MG63 (cell line): Measurements from ENCODE around the gene ATP8B1. TPM values are rescaled to one million over a fixed set of nuclear protein-coding genes. Genes with fewer than 3 reads are reported as not detected.
"Not testable (repeated sequence)": the region's sequence is repeated elsewhere in the genome, so short reads cannot be mapped to it uniquely, and the experiment has no call there.

Experiments
- DNase-seq: peaks from one replicate; pipeline ENCODE4 v3.0.0-alpha.2; 2020
- H3K27me3 ChIP-seq: fragments of 250-450 bp; sonication (Bioruptor Pico); 2 replicates; pipeline ENCODE4 v1.5.1; 2020; ENCODE audit warnings: mild to moderate bottlenecking, moderate library complexity
- H3K36me3 ChIP-seq: fragments of 250-450 bp; sonication (Bioruptor Pico); 2 replicates; pipeline ENCODE4 v1.5.1; 2020; ENCODE audit warnings: mild to moderate bottlenecking, moderate library complexity
- H3K4me3 ChIP-seq: fragments of 250-450 bp; sonication (Bioruptor Pico); 2 replicates; pipeline ENCODE4 v1.5.1; 2020; ENCODE audit warnings: mild to moderate bottlenecking, moderate library complexity
- H3K9me3 ChIP-seq: fragments of 250-450 bp; sonication (Bioruptor Pico); 2 replicates; pipeline ENCODE4 v1.5.1; 2020; ENCODE audit warnings: mild to moderate bottlenecking, moderate library complexity
- total RNA-seq: library from RNA; depleted of rRNA; stranded (reverse); fragments of >200 nt; shearing (Covaris generic); gene quantifications from 2 replicates; pipeline ENCODE4 v1.2.3, GENCODE V29; 2014; ENCODE audit warnings: low replicate concordance

The ATP8B1 gene
- total RNA-seq, 1 experiment from 2014 or later = 61.4 TPM

DNA sequence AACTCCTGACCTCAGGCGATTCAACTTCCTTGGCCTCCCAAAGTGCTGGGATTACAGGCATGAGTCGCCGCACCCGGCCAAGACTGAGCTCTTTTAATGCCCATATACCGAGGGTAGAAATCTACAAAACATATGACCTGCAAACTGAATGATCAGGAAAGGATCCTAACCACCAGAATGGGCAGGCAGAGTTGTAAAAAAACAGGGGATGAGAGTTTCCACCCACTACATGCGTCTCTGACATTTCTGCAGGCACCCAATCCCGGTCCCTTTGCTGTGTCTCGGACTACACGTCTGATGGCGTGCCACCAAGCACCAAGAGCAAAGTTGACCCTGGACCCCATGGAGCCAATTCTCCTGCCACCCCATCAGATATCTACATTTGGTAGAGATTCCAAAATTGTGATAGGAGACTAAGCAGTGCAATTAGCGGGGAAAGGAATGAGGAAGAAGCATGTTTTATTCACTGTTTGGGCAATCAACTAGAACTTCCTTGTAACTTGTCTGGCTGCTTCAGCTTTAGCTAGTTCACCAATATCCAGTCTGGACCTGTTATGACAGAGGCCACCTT is 74.1 kb downstream of the ATP8B1 start:
- no peaks in the 10 kb centered on the region for H3K27me3 ChIP-seq
- no peak overlapping the region for H3K4me3 ChIP-seq
- peak; percentile 60 for DNase-seq
- H3K9me3 ChIP-seq = peaks cover 8% of the 10 kb centered on the region
- H3K36me3 ChIP-seq = peaks cover 58% of the 10 kb centered on the region

DNA sequence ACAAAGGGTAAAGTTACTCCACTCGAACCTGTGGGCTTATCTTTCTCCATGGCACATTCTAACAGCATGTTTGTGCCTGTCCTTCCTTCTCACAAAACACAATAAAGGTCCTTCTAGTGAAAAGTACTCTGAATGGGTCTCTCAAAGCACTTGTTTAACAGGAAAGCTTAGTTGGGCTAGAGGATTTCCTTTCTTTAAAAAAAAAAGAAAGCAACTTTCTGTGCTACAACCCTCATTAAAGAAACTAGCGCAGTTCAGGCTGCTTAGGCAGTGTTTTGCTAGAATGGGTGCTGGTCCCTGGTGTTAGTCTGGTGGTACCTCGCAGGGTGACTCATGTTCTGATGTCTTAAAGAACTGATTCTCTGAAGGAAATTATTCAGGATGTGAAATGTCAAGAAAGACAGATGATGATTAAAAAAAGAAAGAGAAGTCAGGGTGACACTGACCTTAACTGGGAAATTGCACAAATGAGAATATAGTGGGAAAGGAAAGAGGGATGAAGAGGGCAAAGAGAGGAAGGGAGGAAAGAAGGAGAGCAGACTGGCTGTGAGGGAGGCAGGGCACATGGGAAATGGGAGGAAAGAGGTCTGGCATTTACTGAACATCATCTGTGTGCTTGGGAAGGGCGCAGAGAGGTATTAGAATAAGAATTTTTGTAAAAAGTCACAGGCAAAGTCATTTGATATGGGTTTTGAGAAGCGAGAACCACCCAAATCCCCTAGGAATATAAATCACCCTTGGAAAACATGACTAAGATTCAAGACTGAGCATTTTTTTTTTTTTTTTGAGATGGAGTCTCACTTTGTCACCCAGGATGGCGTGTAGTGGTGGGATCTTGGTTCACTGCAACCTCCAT is 74.9 kb downstream of the ATP8B1 start:
- H3K4me3 ChIP-seq = no peak overlapping the region
- no peak for DNase-seq
- H3K36me3 ChIP-seq = peaks cover 58% of the 10 kb centered on the region
- peaks cover 8% of the 10 kb centered on the region for H3K9me3 ChIP-seq
- no peaks in the 10 kb centered on the region for H3K27me3 ChIP-seq

DNA sequence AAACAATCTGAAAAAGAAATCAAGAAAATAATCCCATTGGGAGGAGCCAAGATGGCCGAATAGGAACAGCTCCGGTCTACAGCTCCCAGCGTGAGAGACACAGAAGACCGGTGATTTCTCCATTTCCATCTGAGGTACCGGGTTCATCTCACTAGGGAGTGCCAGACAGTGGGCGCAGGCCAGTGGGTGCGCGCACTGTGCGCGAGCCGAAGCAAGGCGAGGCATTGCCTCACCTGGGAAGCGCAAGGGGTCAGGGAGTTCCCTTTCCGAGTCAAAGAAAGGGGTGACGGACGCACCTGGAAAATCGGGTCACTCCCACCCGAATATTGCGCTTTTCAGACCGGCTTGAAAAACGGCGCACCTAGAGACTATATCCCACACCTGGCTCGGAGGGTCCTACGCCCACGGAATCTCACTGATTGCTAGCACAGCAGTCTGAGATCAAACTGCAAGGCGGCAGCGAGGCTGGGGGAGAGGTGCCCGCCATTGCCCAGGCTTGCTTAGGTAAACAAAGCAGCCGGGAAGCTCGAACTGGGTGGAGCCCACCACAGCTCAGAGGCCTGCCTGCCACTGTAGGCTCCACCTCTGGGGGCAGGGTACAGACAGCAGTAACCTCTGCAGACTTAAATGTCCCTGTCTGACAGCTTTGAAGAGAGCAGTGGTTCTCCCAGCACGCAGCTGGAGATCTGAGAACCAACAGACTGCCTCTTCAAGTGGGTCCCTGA is 83.7 kb downstream of the ATP8B1 start:
- peaks cover 29% of the 10 kb centered on the region for H3K36me3 ChIP-seq
- H3K27me3 ChIP-seq, H3K9me3 ChIP-seq, H3K4me3 ChIP-seq, DNase-seq: not testable (repeated sequence)

DNA sequence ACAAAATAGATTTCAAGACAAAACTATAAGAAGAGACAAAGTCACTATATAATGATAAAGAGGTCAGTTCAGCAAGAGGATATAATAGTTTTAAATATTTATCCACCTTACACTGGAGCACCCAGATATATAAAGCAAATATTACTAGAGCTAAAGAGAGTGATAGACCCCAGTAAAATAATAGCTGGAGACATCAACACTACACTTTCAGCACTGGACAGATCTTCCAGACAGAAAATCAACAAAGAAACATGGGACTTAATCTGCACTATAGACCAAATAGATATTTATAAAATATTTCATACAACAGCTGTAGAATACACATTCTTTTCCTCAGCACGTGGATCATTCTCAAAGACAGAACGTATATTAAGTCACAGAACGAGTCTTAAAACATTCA is 86.6 kb downstream of the ATP8B1 start:
- Histone ChIP-seq H3K9me3 (no peaks in the 10 kb centered on the region), H3K36me3 (peaks cover 33% of the 10 kb centered on the region), H3K4me3 (no peak overlapping the region), H3K27me3 (no peaks in the 10 kb centered on the region)
- DNase-seq = no peak

DNA sequence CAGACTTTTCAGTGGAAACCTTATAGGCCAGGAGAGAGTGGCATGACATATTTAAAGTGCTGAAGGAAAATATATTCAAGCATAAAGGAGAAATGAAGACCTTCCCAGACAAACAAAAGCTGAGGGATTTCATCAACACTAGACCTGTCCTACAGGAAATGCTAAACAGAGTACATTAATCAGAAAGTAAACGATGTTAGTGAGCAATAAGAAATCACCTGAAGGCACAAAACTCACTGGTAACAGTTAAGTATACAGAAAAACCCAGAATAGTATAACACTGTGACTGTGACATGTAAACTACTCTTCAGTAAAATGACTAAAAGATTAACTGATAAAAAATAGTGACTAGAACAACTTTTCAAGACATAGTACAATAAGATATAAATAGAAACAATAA is 87.4 kb downstream of the ATP8B1 start:
- DNase-seq = no peak
- Histone ChIP-seq H3K36me3 (peaks cover 33% of the 10 kb centered on the region), H3K4me3 (no peak overlapping the region), H3K27me3 (no peaks in the 10 kb centered on the region), H3K9me3 (no peaks in the 10 kb centered on the region)

DNA sequence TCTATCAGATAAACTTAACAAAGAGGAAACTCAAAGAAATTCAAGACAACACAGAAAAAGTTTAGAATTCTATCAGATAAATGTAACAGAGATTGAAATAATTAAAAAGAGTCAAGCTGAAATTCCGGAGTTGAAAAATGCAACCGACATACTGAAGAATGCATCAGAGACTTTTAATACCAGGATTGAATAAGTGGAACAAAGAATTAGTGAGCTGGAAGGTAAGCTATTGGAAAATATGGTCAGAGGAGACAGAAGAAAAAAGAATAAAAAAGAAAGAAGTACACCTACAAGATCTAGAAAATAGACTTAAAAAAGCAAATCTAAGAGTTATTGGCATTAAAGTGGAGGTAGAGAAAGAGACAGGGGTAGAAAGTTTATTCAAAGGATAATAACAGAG is 88.0 kb downstream of the ATP8B1 start:
- Histone ChIP-seq H3K4me3 (no peak overlapping the region), H3K27me3 (no peaks in the 10 kb centered on the region), H3K9me3 (no peaks in the 10 kb centered on the region), H3K36me3 (peaks cover 36% of the 10 kb centered on the region)
- DNase-seq = no peak

DNA sequence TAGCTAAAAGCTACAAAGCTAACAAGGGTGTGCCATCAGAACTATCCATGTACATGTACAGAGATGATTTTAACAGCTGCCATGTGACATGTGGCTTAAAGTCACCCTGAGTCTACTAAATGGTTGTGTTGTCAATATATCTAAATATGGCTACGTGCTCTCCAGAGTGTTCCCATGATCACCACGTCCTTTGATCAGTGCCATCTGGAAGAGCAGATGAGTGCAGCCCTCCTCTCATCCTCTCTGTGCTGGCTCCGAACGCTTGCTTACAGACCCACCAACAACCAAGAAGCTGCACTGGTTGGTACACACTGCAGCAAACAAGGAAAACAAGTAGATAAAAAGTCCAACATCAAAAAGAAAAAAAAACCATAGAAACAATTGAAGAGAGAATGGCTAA is 92.9 kb downstream of the ATP8B1 start:
- no peak overlapping the region for H3K4me3 ChIP-seq
- H3K36me3 ChIP-seq = peaks cover 47% of the 10 kb centered on the region
- H3K27me3 ChIP-seq = no peaks in the 10 kb centered on the region
- DNase-seq = no peak
- H3K9me3 ChIP-seq = no peaks in the 10 kb centered on the region

DNA sequence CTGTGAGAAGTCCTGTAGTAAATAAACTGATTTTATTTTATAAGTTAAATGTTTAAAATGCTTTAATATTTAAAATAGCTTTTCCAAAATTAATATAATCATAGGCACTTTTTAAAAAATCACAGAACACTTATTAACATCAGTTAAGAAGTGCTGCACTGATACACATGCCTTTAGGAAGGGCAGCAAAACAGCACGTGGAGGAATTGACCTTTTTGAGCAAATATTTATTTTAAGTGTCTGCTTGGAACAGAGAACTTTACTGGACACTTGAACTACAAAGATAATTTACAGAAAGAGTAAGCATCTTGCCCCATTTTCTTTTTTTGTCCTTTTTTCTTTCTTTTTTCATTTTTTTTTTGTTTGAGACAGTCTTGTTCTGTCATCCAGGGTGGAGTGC is 93.8 kb downstream of the ATP8B1 start:
- DNase-seq = no peak

DNA sequence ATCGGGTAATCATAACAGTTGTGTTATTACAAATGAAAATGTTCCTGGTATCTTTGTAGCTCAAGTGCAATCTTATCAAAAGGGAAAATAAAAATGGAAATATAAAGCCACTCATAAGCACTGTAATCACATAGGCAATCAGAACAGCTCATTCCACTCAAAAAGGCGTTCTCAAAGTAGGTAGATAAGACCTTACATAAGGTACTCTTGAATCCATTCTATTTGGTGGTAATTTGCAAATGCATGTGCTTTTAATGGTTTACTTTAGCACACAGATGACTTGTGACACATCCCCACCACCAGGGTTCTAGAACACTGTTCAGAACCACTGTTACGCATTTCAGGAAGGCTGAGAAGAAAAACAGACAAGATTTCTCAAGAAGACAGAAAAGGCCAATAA is 94.8 kb downstream of the ATP8B1 start:
- Histone ChIP-seq H3K36me3 (peaks cover 50% of the 10 kb centered on the region), H3K4me3 (no peak overlapping the region), H3K9me3 (no peaks in the 10 kb centered on the region), H3K27me3 (no peaks in the 10 kb centered on the region)
- DNase-seq = no peak

More for the DNA sequence above, 93.8 kb downstream of the ATP8B1 start:
- Histone ChIP-seq H3K36me3 (peaks cover 46% of the 10 kb centered on the region), H3K9me3 (no peaks in the 10 kb centered on the region), H3K4me3 (no peak overlapping the region), H3K27me3 (no peaks in the 10 kb centered on the region)

DNA sequence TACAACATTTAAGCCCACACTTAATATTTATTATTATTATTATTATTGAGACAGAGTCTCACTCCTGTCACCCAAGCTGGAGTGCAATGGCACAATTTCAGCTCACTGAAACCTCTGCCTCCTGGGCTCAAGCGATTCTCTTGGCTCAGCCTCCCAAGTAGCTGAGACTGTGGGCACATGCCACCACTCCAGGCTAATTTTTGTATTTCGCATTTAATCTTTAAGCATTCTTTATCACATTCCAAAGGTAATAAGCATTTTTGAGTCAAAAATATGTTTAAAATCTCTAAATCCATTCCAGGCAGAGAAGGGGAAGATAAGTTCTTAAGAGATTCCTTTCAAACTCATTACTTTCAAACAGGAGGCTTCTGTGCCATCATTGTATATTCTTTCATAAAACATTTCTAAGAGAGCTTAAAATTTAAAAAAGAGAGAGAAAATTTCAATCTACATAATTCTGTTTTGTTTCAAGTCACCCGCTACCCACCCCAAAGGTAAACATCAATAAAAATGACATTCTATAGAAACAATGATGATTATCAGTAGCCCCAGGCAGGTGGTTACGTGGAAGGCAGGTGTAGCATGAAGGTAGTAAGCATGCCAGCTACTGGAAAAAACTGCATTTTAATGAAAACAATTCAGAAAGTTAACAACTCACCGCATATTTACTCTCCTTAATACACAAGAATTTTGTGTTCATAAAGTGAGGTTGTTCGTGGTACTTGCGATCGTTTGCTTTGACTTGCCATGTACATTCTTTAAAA is 97.1 kb downstream of the ATP8B1 start:
- H3K36me3 ChIP-seq = peaks cover 66% of the 10 kb centered on the region
- H3K9me3 ChIP-seq = no peaks in the 10 kb centered on the region
- H3K4me3 ChIP-seq = no peak overlapping the region
- no peaks in the 10 kb centered on the region for H3K27me3 ChIP-seq
- DNase-seq = no peak

DNA sequence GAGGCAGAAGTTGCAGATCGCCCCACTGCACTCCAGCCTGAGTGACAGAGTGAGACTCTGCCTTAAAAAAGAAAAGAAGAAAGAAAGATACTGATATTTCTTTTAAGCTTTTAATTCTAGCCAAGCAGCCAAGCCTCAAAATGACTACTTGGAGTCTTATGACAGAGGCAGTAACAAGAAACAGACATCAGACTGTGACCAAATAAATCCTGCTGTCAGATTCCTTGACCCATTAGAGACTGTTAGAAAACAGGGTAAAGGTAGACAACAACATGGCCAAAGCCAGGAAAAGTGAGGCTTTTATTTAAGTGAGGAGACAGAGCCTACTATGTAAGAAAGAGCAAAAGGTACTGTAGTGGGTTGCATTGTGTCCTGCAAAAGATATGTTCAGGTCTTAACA is 98.1 kb downstream of the ATP8B1 start:
- H3K9me3 ChIP-seq = no peaks in the 10 kb centered on the region
- H3K4me3 ChIP-seq = no peak overlapping the region
- no peaks in the 10 kb centered on the region for H3K27me3 ChIP-seq
- peaks cover 73% of the 10 kb centered on the region for H3K36me3 ChIP-seq
- no peak for DNase-seq

DNA sequence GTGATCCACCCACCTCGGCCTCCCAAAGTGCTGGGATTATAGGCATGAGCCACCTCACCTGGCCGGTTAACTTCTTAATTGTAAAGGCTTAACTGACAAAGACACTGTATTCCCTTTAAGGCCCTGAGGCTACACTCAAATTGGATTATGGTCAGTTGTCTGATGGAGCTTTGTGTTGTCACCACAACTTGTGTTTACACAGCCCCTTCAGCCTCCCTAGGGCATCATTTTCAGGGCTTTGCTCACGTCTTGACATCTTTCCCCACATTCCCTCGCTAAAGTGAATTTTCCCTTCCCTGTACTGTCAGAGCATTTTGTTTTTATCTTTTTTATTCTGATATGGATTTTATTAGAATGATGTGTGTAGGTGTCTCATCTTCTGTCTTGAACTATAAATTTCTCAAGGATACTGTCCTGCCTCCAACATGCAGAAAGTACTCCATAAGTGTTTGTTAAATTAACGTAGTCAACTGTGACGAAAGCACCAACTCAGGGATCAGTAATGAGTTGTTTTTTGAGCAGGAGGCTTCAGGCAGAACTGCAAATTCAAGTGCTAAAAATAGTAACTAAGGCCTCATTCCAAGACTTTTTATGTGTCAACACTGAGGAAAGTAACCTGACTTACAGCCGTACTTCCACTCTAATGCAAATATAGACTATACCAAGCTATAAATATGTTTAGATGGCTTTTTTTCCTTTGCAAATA is 104.4 kb downstream of the ATP8B1 start:
- Histone ChIP-seq H3K4me3 (no peak overlapping the region), H3K36me3 (peaks cover 82% of the 10 kb centered on the region)
- DNase-seq = no peak

DNA sequence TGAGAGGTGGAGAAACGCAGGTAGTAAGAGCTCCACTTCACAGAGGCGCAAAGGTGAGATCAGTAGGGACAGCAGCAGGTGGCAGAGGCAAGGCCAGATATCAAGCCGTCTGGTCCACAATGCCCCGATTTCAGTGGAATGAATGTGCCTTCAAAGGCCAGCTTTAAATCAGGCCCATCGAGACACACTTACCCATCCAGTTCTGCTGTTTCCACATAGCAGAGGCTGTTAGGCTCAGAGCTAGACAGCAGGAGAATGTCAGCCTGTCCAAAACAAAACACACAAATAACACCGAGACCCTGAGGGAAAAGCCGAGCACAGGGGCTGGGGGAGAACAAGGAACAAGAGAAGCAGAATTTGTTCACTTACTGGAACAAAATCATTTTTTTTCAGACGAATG is 105.7 kb downstream of the ATP8B1 start:
- H3K9me3 ChIP-seq = no peaks in the 10 kb centered on the region
- peaks cover 88% of the 10 kb centered on the region for H3K36me3 ChIP-seq
- H3K27me3 ChIP-seq = no peaks in the 10 kb centered on the region
- H3K4me3 ChIP-seq = no peak overlapping the region
- no peak for DNase-seq

More for the DNA sequence above, 104.4 kb downstream of the ATP8B1 start:
- H3K27me3 ChIP-seq = no peaks in the 10 kb centered on the region
- H3K9me3 ChIP-seq = no peaks in the 10 kb centered on the region

DNA sequence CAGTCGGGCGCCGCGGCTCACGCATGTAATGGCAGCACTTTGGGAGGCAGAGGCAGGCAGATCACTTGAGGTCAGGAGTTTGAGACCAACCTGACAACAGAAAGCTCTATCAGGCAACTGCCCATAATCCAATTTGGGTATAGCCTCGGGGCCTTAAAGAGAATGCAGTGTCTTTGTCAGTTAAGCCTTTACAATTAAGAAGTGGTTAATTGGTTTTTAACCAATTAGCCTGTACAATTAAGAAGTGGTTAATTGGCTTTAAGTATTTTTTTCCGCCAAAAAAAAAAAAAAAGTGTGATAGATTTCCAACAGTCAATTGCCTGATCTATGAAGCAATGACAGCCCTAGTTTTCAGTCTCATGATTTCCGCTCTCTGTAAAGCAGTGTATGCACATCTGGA is 106.8 kb downstream of the ATP8B1 start:
- no peaks in the 10 kb centered on the region for H3K27me3 ChIP-seq
- peaks cover 89% of the 10 kb centered on the region for H3K36me3 ChIP-seq
- no peak for DNase-seq
- H3K4me3 ChIP-seq = no peak overlapping the region
- no peaks in the 10 kb centered on the region for H3K9me3 ChIP-seq

DNA sequence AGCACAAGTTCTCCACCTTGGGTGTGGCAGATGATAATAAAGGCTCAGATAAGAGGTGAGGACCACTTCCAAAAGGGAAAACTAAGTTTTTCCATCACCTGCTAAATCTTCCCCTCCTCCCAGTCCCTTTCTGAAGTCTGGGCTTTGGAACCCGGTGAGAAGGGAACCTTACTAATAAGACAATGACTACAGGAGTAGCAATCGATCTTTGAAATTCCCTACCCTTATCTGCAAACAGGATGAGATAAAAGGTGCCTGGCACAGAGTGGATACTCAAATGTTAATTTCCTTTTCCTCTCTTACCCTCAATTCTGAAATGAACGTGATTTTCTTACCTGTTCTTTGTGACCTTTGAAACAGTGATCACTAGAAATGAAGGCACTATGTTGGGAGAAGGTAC is 111.8 kb downstream of the ATP8B1 start:
- Histone ChIP-seq H3K4me3 (no peak overlapping the region), H3K27me3 (no peaks in the 10 kb centered on the region), H3K36me3 (peaks cover 86% of the 10 kb centered on the region), H3K9me3 (no peaks in the 10 kb centered on the region)
- no peak for DNase-seq

DNA sequence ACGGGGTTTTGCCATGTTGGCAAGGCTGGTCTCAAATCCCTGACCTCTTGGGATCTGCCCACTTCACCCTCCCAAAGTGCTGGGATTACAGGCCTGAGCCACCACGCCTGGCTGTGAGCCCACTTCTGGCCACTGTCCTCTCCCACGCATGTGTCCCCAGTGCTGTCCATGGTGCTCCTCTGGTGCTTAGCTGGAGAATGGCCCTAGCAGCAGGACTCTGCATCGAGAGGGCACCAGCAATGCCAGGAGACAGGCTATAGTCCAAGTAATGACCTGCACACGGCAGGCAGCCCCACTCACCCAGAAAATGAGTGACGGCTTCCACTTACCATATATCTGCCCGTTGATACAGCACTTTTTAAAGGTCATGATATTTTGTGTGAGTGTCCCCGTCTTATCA is 115.1 kb downstream of the ATP8B1 start:
- peaks cover 86% of the 10 kb centered on the region for H3K36me3 ChIP-seq
- DNase-seq = no peak
- H3K27me3 ChIP-seq = no peaks in the 10 kb centered on the region
- no peaks in the 10 kb centered on the region for H3K9me3 ChIP-seq
- H3K4me3 ChIP-seq = no peak overlapping the region
